ENCODE measurements around the gene SMIM44. TPM values are rescaled to one million over a fixed set of nuclear protein-coding genes. Genes with fewer than 3 reads are reported as not detected.

Gene SMIM44
- total RNA-seq, 1 donor: not detected

- no peak for DNase-seq (ENCODE audit: low read depth)
- no peak overlapping the region for H3K4me3 ChIP-seq (ENCODE audit: low read depth, low read length)
- TF ChIP-seq CTCF (IDR thresholded peaks at IDR 0.05; ENCODE audit: insufficient read depth, low read depth, low read length): no peak
These were observed 44.8 kb upstream of the SMIM44 start for GRCh38 chr19:3528080-3528479.

- H3K4me3 ChIP-seq (ENCODE audit: low read depth, low read length): no peak overlapping the region
- TF ChIP-seq CTCF (IDR thresholded peaks at IDR 0.05; ENCODE audit: insufficient read depth, low read depth, low read length): no peak
- no peak for DNase-seq (ENCODE audit: low read depth)
These were observed 44.1 kb upstream of the SMIM44 start for GRCh38 chr19:3527238-3527910.

- DNase-seq (ENCODE audit: low read depth): no peak
- no peak overlapping the region for H3K4me3 ChIP-seq (ENCODE audit: low read depth, low read length)
- TF ChIP-seq CTCF (IDR thresholded peaks at IDR 0.05; ENCODE audit: insufficient read depth, low read depth, low read length): peak; percentile 13
These were observed 43.4 kb upstream of the SMIM44 start for GRCh38 chr19:3526507-3527237.

GRCh38 chr19:3524904-3525451 is 41.7 kb upstream of the SMIM44 start:
- TF ChIP-seq CTCF (IDR thresholded peaks at IDR 0.05; ENCODE audit: insufficient read depth, low read depth, low read length): no peak

GRCh38 chr19:3524078-3524842 is 41.0 kb upstream of the SMIM44 start:
- TF ChIP-seq CTCF (IDR thresholded peaks at IDR 0.05; ENCODE audit: insufficient read depth, low read depth, low read length): no peak
- DNase-seq (ENCODE audit: low read depth): no peak
- H3K4me3 ChIP-seq (ENCODE audit: low read depth, low read length): no peak overlapping the region

More at GRCh38 chr19:3524904-3525451, 41.7 kb upstream of the SMIM44 start:
- DNase-seq (ENCODE audit: low read depth): no peak
- H3K4me3 ChIP-seq (ENCODE audit: low read depth, low read length): no peak overlapping the region

GRCh38 chr19:3523361-3524077 is 40.3 kb upstream of the SMIM44 start:
- TF ChIP-seq CTCF (IDR thresholded peaks at IDR 0.05; ENCODE audit: insufficient read depth, low read depth, low read length): no peak
- no peak for DNase-seq (ENCODE audit: low read depth)
- no peak overlapping the region for H3K4me3 ChIP-seq (ENCODE audit: low read depth, low read length)
